Fibroblast of villous mesenchyme (primary cell): ENCODE measurements around the gene ZNF879. TPM values are rescaled to one million over a fixed set of nuclear protein-coding genes. Genes with fewer than 3 reads are reported as not detected.

Experiments
- DNase-seq: peaks from one replicate; pipeline ENCODE4 v3.0.0-alpha.2; 2010; ENCODE audit warnings: low read depth
- H3K4me3 ChIP-seq: 2 replicates; pipeline ENCODE4 v1.5.1; 2011; ENCODE audit warnings: low read depth, mild to moderate bottlenecking, low read length
- CTCF ChIP-seq: IDR thresholded peaks from 2 replicates; pipeline ENCODE4 v1.5.1; 2012; ENCODE audit warnings: low read depth, mild to moderate bottlenecking, low read length; ENCODE audit not compliant: insufficient read depth
- total RNA-seq: library from RNA; depleted of rRNA; stranded (reverse); fragments of >200 nt; gene quantifications from 2 replicates; pipeline ENCODE4 v1.2.3, GENCODE V29; 2012

The ZNF879 gene
- total RNA-seq, 1 donor: 5.6 TPM

GRCh38 chr5:178988436-178989220 lies 35.0 kb upstream of the ZNF879 start:
- no peak for DNase-seq
- no peak for TF ChIP-seq CTCF
- H3K4me3 ChIP-seq: no peak overlapping the region

- no peak overlapping the region for H3K4me3 ChIP-seq
These were observed 34.3 kb upstream of the ZNF879 start for GRCh38 chr5:178989311-178989710.

GRCh38 chr5:178990491-178990890 lies 33.1 kb upstream of the ZNF879 start:
- H3K4me3 ChIP-seq: no peak overlapping the region
- TF ChIP-seq CTCF: no peak
- DNase-seq: no peak

More at GRCh38 chr5:178989311-178989710, 34.3 kb upstream of the ZNF879 start:
- DNase-seq: no peak
- TF ChIP-seq CTCF: no peak

- no peak for TF ChIP-seq CTCF
- DNase-seq: no peak
- no peak overlapping the region for H3K4me3 ChIP-seq
These were observed 32.1 kb upstream of the ZNF879 start for GRCh38 chr5:178991190-178992145.

- no peak for DNase-seq
- no peak for TF ChIP-seq CTCF
- no peak overlapping the region for H3K4me3 ChIP-seq
These were observed 31.2 kb upstream of the ZNF879 start for GRCh38 chr5:178992291-178992895.

- H3K4me3 ChIP-seq: no peak overlapping the region
- DNase-seq: no peak
- TF ChIP-seq CTCF: no peak
These were observed 30.3 kb upstream of the ZNF879 start for GRCh38 chr5:178993236-178993765.
